Measurements from ENCODE around the gene NAT10. TPM values are rescaled to one million over a fixed set of nuclear protein-coding genes. Genes with fewer than 3 reads are reported as not detected.

Gene NAT10
- total and polyA plus RNA-seq, 2 experiments from 2014 or later, result 44.1 to 58.8 TPM

GRCh38 chr11:34167961-34168360 is 62.5 kb downstream of the NAT10 start:
- no peaks in the 10 kb centered on the region for H3K9me2 ChIP-seq (ENCODE audit: insufficient read depth)
- no peaks in the 10 kb centered on the region for H3K36me3 ChIP-seq (ENCODE audit: insufficient read depth)
- Mint-ChIP-seq H3K27ac (no peak overlapping the region), H3K4me3 (no peak overlapping the region), H3K9me3 (no peaks in the 10 kb centered on the region; the same call in 2 of the 3 replicates), H3K27me3 (ENCODE audit: insufficient read depth, low read depth, poor library complexity) (peaks cover 10% of the 10 kb centered on the region), H3K36me3 (ENCODE audit: low read depth) (peaks cover 13% of the 10 kb centered on the region; the same call in 2 of the 3 replicates), H3K4me1 (peaks cover 4% of the 10 kb centered on the region; the same call in 1 of the 3 replicates)
- no peaks in the 10 kb centered on the region for H3K27me3 ChIP-seq (ENCODE audit: insufficient read depth)
- H3F3A ChIP-seq (replicated peaks; ENCODE audit: low read depth), result no peaks in the 10 kb centered on the region
- no peak overlapping the region for H2AFZ ChIP-seq
- no peaks in the 10 kb centered on the region for H3K79me2 ChIP-seq (replicated peaks; ENCODE audit: insufficient read depth)
- ATAC-seq (no peak), DNase-seq (ENCODE audit: low spot score) (no peak)
- no peaks in the 10 kb centered on the region; the same call in 1 of the 2 replicates for H4K20me1 ChIP-seq (replicated peaks; ENCODE audit: insufficient read depth)
- no peak overlapping the region for H3K4me3 ChIP-seq
- no peak overlapping the region for H3K27ac ChIP-seq (ENCODE audit: low read depth)
- no peaks in the 10 kb centered on the region for H3K4me1 ChIP-seq (ENCODE audit: insufficient read depth)
- no peak overlapping the region for H3K4me2 ChIP-seq
- no peak for TF ChIP-seq POLR2AphosphoS5 (IDR thresholded peaks at IDR 0.05; ENCODE audit: low read depth)
- no peak for TF ChIP-seq ZNF331 (CRISPR knock-in tag; IDR thresholded peaks at IDR 0.05; ENCODE audit: low read depth)
- no peak for TF ChIP-seq NANOG (IDR thresholded peaks at IDR 0.05; ENCODE audit: borderline replicate concordance)

GRCh38 chr11:34168642-34169420 is 63.4 kb downstream of the NAT10 start:
- Histone ChIP-seq H4K20me1 (replicated peaks; ENCODE audit: insufficient read depth) (no peaks in the 10 kb centered on the region; the same call in 1 of the 2 replicates), H3K4me1 (ENCODE audit: insufficient read depth) (0 out of 2 replicates have a peak, but pooled peaks cover under 1% of the 10 kb centered on the region), H3K27me3 (ENCODE audit: insufficient read depth) (no peaks in the 10 kb centered on the region), H3K9me2 (ENCODE audit: insufficient read depth) (no peaks in the 10 kb centered on the region), H3K4me3 (no peak overlapping the region), H3K4me2 (no peak overlapping the region), H3K79me2 (replicated peaks; ENCODE audit: insufficient read depth) (no peaks in the 10 kb centered on the region), H2AFZ (no peak overlapping the region), H3K36me3 (ENCODE audit: insufficient read depth) (no peaks in the 10 kb centered on the region), H3F3A (replicated peaks; ENCODE audit: low read depth) (no peaks in the 10 kb centered on the region), H3K27ac (ENCODE audit: low read depth) (no peak overlapping the region)
- TF ChIP-seq ZNF114 (CRISPR knock-in tag; IDR thresholded peaks at IDR 0.05) (no peak), CTCF (conservative IDR thresholded peaks at IDR 0.05; ENCODE audit: low read depth in 2 of 2) (no peak)
- no peak for ATAC-seq
- Mint-ChIP-seq H3K4me3 (no peak overlapping the region), H3K9me3 (no peaks in the 10 kb centered on the region; the same call in 2 of the 3 replicates), H3K27ac (no peak overlapping the region), H3K27me3 (ENCODE audit: insufficient read depth, low read depth, poor library complexity) (peaks cover 11% of the 10 kb centered on the region), H3K4me1 (peaks cover 4% of the 10 kb centered on the region; the same call in 1 of the 3 replicates), H3K36me3 (ENCODE audit: low read depth) (peaks cover 13% of the 10 kb centered on the region; the same call in 2 of the 3 replicates)
- DNase-seq (ENCODE audit: low spot score), result no peak

- Mint-ChIP-seq H3K27me3 (ENCODE audit: insufficient read depth, low read depth, poor library complexity) (peaks cover 10% of the 10 kb centered on the region), H3K36me3 (ENCODE audit: low read depth) (peaks cover 13% of the 10 kb centered on the region; the same call in 2 of the 3 replicates), H3K27ac (no peak overlapping the region), H3K4me1 (peaks cover 4% of the 10 kb centered on the region; the same call in 1 of the 3 replicates), H3K9me3 (no peaks in the 10 kb centered on the region; the same call in 2 of the 3 replicates), H3K4me3 (no peak overlapping the region)
- Histone ChIP-seq H3F3A (replicated peaks; ENCODE audit: low read depth) (no peaks in the 10 kb centered on the region), H3K4me1 (ENCODE audit: insufficient read depth) (peaks cover 4% of the 10 kb centered on the region; the same call in 1 of the 2 replicates), H3K4me3 (no peak overlapping the region), H3K27me3 (ENCODE audit: insufficient read depth) (no peaks in the 10 kb centered on the region), H3K4me2 (no peak overlapping the region), H3K27ac (ENCODE audit: low read depth) (no peak overlapping the region), H3K36me3 (ENCODE audit: insufficient read depth) (no peaks in the 10 kb centered on the region), H2AFZ (no peak overlapping the region), H3K9me2 (ENCODE audit: insufficient read depth) (no peaks in the 10 kb centered on the region), H4K20me1 (replicated peaks; ENCODE audit: insufficient read depth) (no peaks in the 10 kb centered on the region; the same call in 1 of the 2 replicates), H3K79me2 (replicated peaks; ENCODE audit: insufficient read depth) (no peaks in the 10 kb centered on the region)
- DNase-seq (ENCODE audit: low spot score) (no peak), ATAC-seq (no peak)
- TF ChIP-seq CTCF (conservative IDR thresholded peaks at IDR 0.05; ENCODE audit: low read depth in 2 of 2), result no peak
- no peak for TF ChIP-seq CREB1 (CRISPR knock-in tag; IDR thresholded peaks at IDR 0.05; ENCODE audit: low read depth)
- no peak for TF ChIP-seq ETS1 (IDR thresholded peaks at IDR 0.05)
- TF ChIP-seq ZNF114 (CRISPR knock-in tag; IDR thresholded peaks at IDR 0.05), result no peak
- no peak for TF ChIP-seq EZH2 (IDR thresholded peaks at IDR 0.05; ENCODE audit: low read depth, unreplicated experiment)
- no peak for TF ChIP-seq ZNF331 (CRISPR knock-in tag; IDR thresholded peaks at IDR 0.05; ENCODE audit: low read depth)
Measured at GRCh38 chr11:34169686-34170085, 64.3 kb downstream of the NAT10 start.
